A549 (cell line): ENCODE measurements around the gene FBXO11.

ENCODE experiments used
- CEBPB ChIP-seq, 2 experiments: fragments of >200 bp in 1 of 2; sonication (Bioruptor Twin) in 1 of 2; formaldehyde crosslinking in 1 of 2; IDR thresholded peaks; 2 replicates each; pipeline ENCODE4 v1.6.1; 2012 to 2016
- EP300 ChIP-seq, 2 experiments: fragments of >200 bp; sonication (Bioruptor Twin); formaldehyde crosslinking; IDR thresholded peaks; 2 replicates in 1 of 2; 3 replicates in 1 of 2; pipeline ENCODE4 v1.6.1; 2016 to 2017
- ESRRA ChIP-seq: fragments of 150-350 bp; IDR thresholded peaks from 2 replicates; pipeline ENCODE4 v1.6.1; 2014; ENCODE audit warnings: mild to moderate bottlenecking, low read length, borderline replicate concordance
- JUN ChIP-seq, 2 experiments: fragments of >200 bp; sonication (Bioruptor Twin); formaldehyde crosslinking; IDR thresholded peaks; 2 replicates in 1 of 2; 3 replicates in 1 of 2; pipeline ENCODE4 v1.6.1; 2016 to 2017
- KDM5A ChIP-seq: fragments of 200-600 bp; sonication (generic); IDR thresholded peaks from 2 replicates; pipeline ENCODE4 v1.6.1; 2016; ENCODE audit warnings: antibody characterized with exemption, mild to moderate bottlenecking
- MAZ ChIP-seq: fragments of 150-350 bp; IDR thresholded peaks from 2 replicates; pipeline ENCODE4 v1.6.1; 2014; ENCODE audit warnings: antibody characterized with exemption, low read depth, low read length, borderline replicate concordance
- PHF8 ChIP-seq: fragments of 200-600 bp; sonication (generic); IDR thresholded peaks from 2 replicates; pipeline ENCODE4 v1.6.1; 2016; ENCODE audit warnings: low read depth, mild to moderate bottlenecking, antibody characterized with exemption, moderate library complexity, borderline replicate concordance
- POLR2A ChIP-seq: IDR thresholded peaks from 2 replicates; pipeline ENCODE4 v1.6.1; 2012; ENCODE audit warnings: mild to moderate bottlenecking, low read length
- RCOR1 ChIP-seq: fragments of 150-350 bp; IDR thresholded peaks from 2 replicates; pipeline ENCODE4 v1.6.1; 2014; ENCODE audit warnings: antibody characterized with exemption, low read length, low read depth
- RFX5 ChIP-seq: fragments of 450-650 bp; IDR thresholded peaks from 2 replicates; pipeline ENCODE4 v1.7.1; 2014; ENCODE audit warnings: antibody characterized with exemption, mild to moderate bottlenecking, moderate library complexity
- TF ChIP-seq, protein P1 (sequence below): fragments of >200 bp; sonication (Bioruptor Twin); formaldehyde crosslinking; IDR thresholded peaks from 3 replicates; pipeline ENCODE4 v1.5.1; 2016
- TF ChIP-seq, protein P2 (sequence below): IDR thresholded peaks from 2 replicates; pipeline ENCODE4 v1.6.1; 2012
- TF ChIP-seq, protein P3 (sequence below): fragments of 250-450 bp; sonication (Bioruptor Pico); IDR thresholded peaks from 2 replicates; pipeline ENCODE4 v1.5.0; 2021; ENCODE audit warnings: mild to moderate bottlenecking, moderate library complexity, borderline replicate concordance
- TF ChIP-seq, protein P4 (sequence below): fragments of 150-350 bp; IDR thresholded peaks from 2 replicates; pipeline ENCODE4 v1.6.1; 2014; ENCODE audit warnings: low read depth, mild to moderate bottlenecking, low read length

DNA sequence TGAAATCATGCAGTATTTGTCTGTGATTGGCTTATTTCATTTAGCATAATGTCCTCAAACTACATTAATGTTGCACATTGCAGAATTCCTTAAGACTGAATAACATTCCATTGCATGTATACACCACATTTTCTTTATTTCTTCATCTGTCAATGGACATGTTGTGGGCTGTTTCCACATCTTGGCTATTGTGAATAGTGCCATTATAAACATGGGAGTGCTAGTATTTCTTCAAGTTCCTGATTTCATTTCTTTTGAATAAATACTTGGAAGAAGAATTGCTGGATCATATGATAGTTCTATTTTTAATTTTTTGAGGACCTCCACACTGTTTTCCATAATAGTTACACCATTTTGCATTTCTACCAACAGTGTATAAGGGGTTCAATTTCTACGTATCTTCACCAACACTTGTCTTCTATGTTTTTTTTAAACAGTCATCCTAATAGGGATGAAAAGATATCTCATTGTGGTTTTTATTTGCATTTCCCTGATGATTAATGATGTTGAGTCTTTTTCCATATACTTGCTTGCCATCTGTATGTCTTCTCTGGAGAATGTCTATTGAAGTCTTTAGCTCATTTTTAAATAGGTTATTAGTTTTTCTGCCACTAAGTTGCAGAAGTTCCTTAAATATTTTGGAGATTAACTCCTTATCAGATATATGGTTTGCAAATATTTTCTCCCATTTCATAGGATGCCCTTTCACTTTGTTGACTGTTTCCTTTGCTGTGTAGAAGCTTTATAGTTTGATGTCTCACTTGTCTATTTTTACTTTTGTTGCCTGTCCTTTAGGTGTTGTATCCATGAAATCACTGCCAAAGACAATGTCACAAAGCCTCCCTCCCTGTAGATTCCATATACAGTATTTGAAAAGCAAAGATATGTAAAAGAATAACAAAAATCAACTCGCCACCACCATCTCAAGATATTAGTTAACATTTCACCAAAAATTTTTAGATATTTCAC, 14.6 kb downstream of the FBXO11 start:
- TF ChIP-seq RFX5 (no peak), ESRRA (no peak), POLR2A (no peak), KDM5A (no peak), EP300 (IDR thresholded peaks at IDR 0.05) (no peak), RCOR1 (no peak), JUN (IDR thresholded peaks at IDR 0.05) (no peak), CEBPB (IDR thresholded peaks at IDR 0.05) (no peak), MAZ (no peak), PHF8 (no peak)
- TF ChIP-seq, protein P1, sequence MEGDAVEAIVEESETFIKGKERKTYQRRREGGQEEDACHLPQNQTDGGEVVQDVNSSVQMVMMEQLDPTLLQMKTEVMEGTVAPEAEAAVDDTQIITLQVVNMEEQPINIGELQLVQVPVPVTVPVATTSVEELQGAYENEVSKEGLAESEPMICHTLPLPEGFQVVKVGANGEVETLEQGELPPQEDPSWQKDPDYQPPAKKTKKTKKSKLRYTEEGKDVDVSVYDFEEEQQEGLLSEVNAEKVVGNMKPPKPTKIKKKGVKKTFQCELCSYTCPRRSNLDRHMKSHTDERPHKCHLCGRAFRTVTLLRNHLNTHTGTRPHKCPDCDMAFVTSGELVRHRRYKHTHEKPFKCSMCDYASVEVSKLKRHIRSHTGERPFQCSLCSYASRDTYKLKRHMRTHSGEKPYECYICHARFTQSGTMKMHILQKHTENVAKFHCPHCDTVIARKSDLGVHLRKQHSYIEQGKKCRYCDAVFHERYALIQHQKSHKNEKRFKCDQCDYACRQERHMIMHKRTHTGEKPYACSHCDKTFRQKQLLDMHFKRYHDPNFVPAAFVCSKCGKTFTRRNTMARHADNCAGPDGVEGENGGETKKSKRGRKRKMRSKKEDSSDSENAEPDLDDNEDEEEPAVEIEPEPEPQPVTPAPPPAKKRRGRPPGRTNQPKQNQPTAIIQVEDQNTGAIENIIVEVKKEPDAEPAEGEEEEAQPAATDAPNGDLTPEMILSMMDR: no peak
- TF ChIP-seq, protein P2, sequence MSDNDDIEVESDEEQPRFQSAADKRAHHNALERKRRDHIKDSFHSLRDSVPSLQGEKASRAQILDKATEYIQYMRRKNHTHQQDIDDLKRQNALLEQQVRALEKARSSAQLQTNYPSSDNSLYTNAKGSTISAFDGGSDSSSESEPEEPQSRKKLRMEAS: no peak
- TF ChIP-seq, protein P3, sequence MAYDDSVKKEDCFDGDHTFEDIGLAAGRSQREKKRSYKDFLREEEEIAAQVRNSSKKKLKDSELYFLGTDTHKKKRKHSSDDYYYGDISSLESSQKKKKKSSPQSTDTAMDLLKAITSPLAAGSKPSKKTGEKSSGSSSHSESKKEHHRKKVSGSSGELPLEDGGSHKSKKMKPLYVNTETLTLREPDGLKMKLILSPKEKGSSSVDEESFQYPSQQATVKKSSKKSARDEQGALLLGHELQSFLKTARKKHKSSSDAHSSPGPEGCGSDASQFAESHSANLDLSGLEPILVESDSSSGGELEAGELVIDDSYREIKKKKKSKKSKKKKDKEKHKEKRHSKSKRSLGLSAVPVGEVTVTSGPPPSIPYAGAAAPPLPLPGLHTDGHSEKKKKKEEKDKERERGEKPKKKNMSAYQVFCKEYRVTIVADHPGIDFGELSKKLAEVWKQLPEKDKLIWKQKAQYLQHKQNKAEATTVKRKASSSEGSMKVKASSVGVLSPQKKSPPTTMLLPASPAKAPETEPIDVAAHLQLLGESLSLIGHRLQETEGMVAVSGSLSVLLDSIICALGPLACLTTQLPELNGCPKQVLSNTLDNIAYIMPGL (CRISPR knock-in tag): no peak
- TF ChIP-seq, protein P4, sequence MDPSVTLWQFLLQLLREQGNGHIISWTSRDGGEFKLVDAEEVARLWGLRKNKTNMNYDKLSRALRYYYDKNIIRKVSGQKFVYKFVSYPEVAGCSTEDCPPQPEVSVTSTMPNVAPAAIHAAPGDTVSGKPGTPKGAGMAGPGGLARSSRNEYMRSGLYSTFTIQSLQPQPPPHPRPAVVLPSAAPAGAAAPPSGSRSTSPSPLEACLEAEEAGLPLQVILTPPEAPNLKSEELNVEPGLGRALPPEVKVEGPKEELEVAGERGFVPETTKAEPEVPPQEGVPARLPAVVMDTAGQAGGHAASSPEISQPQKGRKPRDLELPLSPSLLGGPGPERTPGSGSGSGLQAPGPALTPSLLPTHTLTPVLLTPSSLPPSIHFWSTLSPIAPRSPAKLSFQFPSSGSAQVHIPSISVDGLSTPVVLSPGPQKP: no peak
